ENCODE results near the gene SRC.

SRC gene

DNA sequence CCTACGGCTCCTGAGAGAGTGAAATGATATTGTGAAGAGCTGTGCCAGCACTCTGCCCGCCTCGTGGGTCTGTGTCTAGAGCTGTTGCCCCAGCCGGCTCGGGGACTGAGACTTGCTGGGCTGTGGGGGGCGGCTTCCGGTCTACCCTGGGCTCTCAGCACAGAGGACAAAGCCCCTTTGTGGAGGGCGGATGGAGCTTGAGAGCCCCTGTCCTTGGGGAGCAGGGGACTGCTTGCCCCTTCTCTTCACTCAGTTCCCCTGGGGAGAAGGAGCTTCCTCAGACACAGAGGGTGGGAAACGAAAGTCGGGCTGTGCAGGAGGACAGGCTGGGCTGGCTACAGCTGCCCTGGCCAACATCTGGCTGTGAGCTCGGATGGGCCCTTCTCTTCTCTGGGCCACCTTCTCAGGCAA is 11.0 kb downstream of the SRC start:
- DNase-seq, result no peak
- Histone ChIP-seq H3K4me1 (ENCODE audit: control insufficient read depth, insufficient read depth, low read length, poor library complexity, severe bottlenecking) (no peaks in the 10 kb centered on the region), H3K9me3 (ENCODE audit: control insufficient read depth, low read length) (no peaks in the 10 kb centered on the region), H3K4me3 (ENCODE audit: insufficient read depth, low read depth, low read length, poor library complexity, severe bottlenecking) (no peak overlapping the region), H3K27me3 (replicated peaks; ENCODE audit: control insufficient read depth, insufficient read depth, low read length, poor library complexity, severe bottlenecking) (no peaks in the 10 kb centered on the region), H3K36me3 (ENCODE audit: control insufficient read depth, insufficient read depth, low read length) (no peaks in the 10 kb centered on the region), H3K27ac (ENCODE audit: insufficient read depth, low read length, poor library complexity, severe bottlenecking) (no peak overlapping the region)

DNA sequence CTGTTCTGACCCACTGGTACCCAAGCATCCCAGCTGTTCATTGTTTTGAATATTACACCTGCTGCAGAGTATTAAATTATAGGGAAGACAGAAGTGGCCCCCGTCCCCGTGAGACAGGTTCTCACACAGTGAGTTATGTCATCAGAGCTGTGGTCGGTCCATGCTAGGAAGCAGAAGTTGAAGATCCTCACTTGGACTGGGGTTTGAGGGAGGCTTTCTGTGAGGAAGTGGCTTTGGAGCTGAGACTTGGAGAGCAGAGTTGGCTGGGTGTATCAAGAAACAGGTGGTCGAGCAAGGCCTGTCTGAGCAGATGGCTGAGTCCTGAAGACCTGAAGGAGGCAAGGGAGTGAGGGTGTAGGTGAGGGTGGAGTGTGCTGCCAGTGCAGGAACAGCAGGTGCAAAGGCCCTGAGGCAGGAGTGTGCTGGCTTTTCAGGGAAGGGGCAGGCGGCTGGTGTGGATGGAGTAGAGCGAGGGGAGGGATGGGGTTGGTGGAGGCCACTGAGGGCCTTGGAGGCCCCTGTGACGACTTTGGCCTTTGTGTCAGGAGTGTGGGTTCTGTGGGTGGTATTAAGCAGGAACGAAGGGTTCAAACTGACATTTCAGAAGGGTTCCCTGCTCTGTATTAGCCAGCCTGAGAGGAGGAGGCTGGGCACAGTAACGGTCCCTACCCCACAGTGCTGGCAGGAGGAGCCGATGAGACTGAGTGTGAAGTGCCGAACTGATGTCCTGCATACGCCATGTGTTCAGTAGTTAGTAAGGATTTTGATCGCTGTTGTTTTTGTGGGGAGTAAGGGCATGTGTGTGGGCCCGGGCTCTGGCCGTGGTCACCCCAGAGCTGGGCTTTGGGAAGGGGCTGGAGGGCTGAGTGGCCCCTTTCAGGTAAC is 11.8 kb downstream of the SRC start:
- Histone ChIP-seq H3K36me3 (ENCODE audit: control insufficient read depth, insufficient read depth, low read length) (no peaks in the 10 kb centered on the region), H3K4me3 (ENCODE audit: insufficient read depth, low read depth, low read length, poor library complexity, severe bottlenecking) (no peak overlapping the region), H3K4me1 (ENCODE audit: control insufficient read depth, insufficient read depth, low read length, poor library complexity, severe bottlenecking) (no peaks in the 10 kb centered on the region), H3K27ac (ENCODE audit: insufficient read depth, low read length, poor library complexity, severe bottlenecking) (no peak overlapping the region), H3K9me3 (ENCODE audit: control insufficient read depth, low read length) (no peaks in the 10 kb centered on the region), H3K27me3 (replicated peaks; ENCODE audit: control insufficient read depth, insufficient read depth, low read length, poor library complexity, severe bottlenecking) (no peaks in the 10 kb centered on the region)
- no peak for DNase-seq

DNA sequence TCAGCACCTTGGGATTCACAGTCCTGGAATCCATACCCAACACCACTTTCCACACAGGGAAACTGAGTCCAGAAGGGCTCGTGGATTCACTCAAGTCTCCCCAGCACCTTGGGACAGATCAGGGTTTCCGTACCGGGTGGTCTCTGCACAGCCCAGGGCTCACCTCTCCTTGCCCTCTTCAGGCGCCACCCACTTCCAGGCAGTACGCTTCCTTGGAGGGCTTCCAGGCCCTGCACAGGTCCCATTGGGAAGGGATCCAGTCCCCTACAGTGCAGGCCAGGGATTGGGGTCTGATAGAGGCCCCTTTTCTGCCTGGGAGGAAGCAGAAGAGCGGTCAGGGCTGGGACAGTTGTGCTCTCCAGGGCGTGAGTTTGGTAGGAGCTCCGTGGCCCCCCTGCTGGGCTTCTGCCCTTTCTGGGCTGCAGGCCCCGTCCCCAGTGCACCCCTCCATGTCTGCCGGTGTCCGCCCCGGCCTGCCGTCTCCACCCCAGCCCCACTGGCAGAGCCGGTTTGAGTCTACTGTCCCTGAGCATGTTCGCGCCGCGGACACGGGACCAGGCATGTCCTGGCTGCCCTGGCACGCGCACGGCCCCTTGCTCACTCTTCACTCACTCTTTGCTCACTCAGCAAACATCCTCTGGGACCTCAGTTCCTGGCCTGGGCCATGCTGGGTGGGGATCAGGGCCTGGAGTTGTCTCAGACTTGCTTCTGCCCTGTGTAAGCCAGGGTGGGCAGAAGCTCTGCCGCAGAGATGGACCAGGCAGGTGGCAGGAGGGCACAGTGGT is 12.6 kb downstream of the SRC start:
- no peak overlapping the region for H3K4me3 ChIP-seq (ENCODE audit: insufficient read depth, low read depth, low read length, poor library complexity, severe bottlenecking)
- no peaks in the 10 kb centered on the region for H3K9me3 ChIP-seq (ENCODE audit: control insufficient read depth, low read length)
- no peaks in the 10 kb centered on the region for H3K36me3 ChIP-seq (ENCODE audit: control insufficient read depth, insufficient read depth, low read length)
- H3K27ac ChIP-seq (ENCODE audit: insufficient read depth, low read length, poor library complexity, severe bottlenecking), result no peak overlapping the region
- H3K4me1 ChIP-seq (ENCODE audit: control insufficient read depth, insufficient read depth, low read length, poor library complexity, severe bottlenecking), result no peaks in the 10 kb centered on the region
- H3K27me3 ChIP-seq (replicated peaks; ENCODE audit: control insufficient read depth, insufficient read depth, low read length, poor library complexity, severe bottlenecking), result no peaks in the 10 kb centered on the region
- no peak for DNase-seq

DNA sequence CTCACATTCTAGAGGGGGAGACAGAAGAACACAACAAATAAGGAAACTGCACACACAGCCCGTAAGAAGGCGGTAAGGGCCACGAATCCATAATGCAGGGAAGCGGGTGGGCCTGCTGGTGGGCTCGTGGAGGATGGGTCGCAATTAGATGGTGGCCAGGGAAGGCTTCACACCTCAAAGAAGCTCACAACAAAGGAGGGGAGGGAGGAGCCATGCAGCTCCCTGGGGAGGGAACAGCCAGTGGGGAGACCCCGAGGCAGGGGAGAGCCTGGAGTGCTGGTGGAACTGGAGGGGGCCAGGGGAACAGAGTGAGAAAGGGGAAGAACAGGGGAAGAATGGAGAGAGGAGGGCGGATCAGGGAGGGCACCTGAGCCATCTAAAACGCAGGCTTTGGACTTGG is 13.4 kb downstream of the SRC start:
- H3K27me3 ChIP-seq (replicated peaks; ENCODE audit: control insufficient read depth, insufficient read depth, low read length, poor library complexity, severe bottlenecking), result no peaks in the 10 kb centered on the region
- no peaks in the 10 kb centered on the region for H3K4me1 ChIP-seq (ENCODE audit: control insufficient read depth, insufficient read depth, low read length, poor library complexity, severe bottlenecking)
- no peak overlapping the region for H3K27ac ChIP-seq (ENCODE audit: insufficient read depth, low read length, poor library complexity, severe bottlenecking)
- H3K9me3 ChIP-seq (ENCODE audit: control insufficient read depth, low read length), result no peaks in the 10 kb centered on the region
- H3K36me3 ChIP-seq (ENCODE audit: control insufficient read depth, insufficient read depth, low read length), result no peaks in the 10 kb centered on the region
- DNase-seq, result no peak
- no peak overlapping the region for H3K4me3 ChIP-seq (ENCODE audit: insufficient read depth, low read depth, low read length, poor library complexity, severe bottlenecking)

DNA sequence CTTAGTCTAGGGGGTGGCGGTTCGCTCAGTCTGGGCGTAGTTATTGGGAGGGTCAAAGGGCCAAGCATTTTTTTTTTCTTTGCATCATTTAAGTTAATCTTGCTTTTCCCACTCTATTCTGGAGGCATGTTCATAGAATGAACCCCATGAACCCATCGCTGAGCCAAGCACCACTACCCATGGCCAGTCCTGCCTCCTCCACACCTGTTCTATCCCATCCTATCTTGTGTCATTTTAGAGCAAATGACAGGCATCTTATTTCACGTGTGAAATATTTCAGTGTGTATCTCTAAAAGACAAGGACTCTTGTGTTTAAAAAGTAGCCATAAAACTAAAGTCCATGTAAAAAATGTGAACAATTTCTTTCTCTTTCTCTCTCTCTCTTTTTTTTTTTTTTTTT is 13.9 kb downstream of the SRC start:
- Histone ChIP-seq H3K36me3 (ENCODE audit: control insufficient read depth, insufficient read depth, low read length) (no peaks in the 10 kb centered on the region), H3K9me3 (ENCODE audit: control insufficient read depth, low read length) (no peaks in the 10 kb centered on the region), H3K27ac (ENCODE audit: insufficient read depth, low read length, poor library complexity, severe bottlenecking) (no peak overlapping the region), H3K4me3 (ENCODE audit: insufficient read depth, low read depth, low read length, poor library complexity, severe bottlenecking) (no peak overlapping the region), H3K27me3 (replicated peaks; ENCODE audit: control insufficient read depth, insufficient read depth, low read length, poor library complexity, severe bottlenecking) (no peaks in the 10 kb centered on the region), H3K4me1 (ENCODE audit: control insufficient read depth, insufficient read depth, low read length, poor library complexity, severe bottlenecking) (no peaks in the 10 kb centered on the region)
- no peak for DNase-seq

DNA sequence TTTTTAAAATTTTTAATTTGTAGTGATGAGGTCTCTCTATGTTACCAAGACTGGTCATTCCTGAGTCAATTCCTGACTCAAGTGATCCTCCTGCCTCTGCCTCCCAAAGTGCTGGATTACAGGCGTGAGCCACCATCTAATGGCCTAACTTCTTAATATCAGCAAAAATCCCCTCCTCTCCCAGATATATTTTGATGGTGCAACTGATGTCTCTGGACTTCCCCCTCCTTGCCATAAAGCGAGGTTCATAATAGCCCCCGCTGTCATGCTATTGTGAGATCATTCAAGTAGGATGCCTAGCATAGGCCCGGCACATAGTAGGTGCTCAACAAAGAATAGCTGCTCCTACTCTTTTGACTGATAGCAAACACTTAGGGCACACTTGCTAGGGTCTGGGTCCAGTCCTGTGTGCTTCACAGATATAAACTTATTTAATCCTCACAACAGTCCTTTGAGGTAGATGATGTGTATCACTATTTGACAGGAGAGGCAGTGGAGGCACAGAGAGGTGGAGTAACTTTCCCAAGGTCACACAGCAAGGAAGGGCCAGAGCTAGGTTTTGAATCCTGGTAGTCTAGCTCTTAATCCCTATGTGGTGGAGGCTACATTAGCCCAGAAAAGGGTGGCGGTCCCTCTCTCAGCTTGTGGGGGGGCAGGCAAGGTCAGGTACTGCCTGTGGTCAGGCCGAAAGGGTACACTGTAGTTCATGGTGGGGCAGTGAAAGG is 14.6 kb downstream of the SRC start:
- H3K4me3 ChIP-seq (ENCODE audit: insufficient read depth, low read depth, low read length, poor library complexity, severe bottlenecking), result no peak overlapping the region
- H3K4me1 ChIP-seq (ENCODE audit: control insufficient read depth, insufficient read depth, low read length, poor library complexity, severe bottlenecking), result no peaks in the 10 kb centered on the region
- no peaks in the 10 kb centered on the region for H3K36me3 ChIP-seq (ENCODE audit: control insufficient read depth, insufficient read depth, low read length)
- H3K27me3 ChIP-seq (replicated peaks; ENCODE audit: control insufficient read depth, insufficient read depth, low read length, poor library complexity, severe bottlenecking), result no peaks in the 10 kb centered on the region
- DNase-seq, result no peak
- H3K27ac ChIP-seq (ENCODE audit: insufficient read depth, low read length, poor library complexity, severe bottlenecking), result no peak overlapping the region
- no peaks in the 10 kb centered on the region for H3K9me3 ChIP-seq (ENCODE audit: control insufficient read depth, low read length)

DNA sequence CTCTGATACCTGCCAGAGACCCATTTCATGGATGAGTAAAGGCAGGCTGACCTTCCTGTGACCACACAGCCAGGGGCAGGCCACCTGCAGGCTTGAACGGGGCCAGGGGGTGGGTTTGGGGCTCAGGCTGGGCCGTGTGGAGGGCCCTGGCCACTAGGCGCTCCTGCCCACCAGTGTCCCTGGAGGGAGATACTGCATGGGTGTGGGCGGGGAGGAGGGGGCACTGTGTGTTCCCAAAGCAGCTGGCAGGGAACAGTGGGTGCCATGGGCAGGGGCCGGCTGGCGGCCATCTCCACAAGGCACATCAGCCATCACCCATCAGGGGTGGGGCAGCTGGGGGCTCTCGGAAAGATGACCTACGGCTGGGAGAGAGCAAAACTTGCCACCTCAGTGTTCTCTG is 15.4 kb downstream of the SRC start:
- no peak overlapping the region for H3K4me3 ChIP-seq (ENCODE audit: insufficient read depth, low read depth, low read length, poor library complexity, severe bottlenecking)
- no peaks in the 10 kb centered on the region for H3K4me1 ChIP-seq (ENCODE audit: control insufficient read depth, insufficient read depth, low read length, poor library complexity, severe bottlenecking)
- DNase-seq, result no peak
- H3K27me3 ChIP-seq (replicated peaks; ENCODE audit: control insufficient read depth, insufficient read depth, low read length, poor library complexity, severe bottlenecking), result no peaks in the 10 kb centered on the region
- no peak overlapping the region for H3K27ac ChIP-seq (ENCODE audit: insufficient read depth, low read length, poor library complexity, severe bottlenecking)
- no peaks in the 10 kb centered on the region for H3K9me3 ChIP-seq (ENCODE audit: control insufficient read depth, low read length)
- H3K36me3 ChIP-seq (ENCODE audit: control insufficient read depth, insufficient read depth, low read length), result no peaks in the 10 kb centered on the region

DNA sequence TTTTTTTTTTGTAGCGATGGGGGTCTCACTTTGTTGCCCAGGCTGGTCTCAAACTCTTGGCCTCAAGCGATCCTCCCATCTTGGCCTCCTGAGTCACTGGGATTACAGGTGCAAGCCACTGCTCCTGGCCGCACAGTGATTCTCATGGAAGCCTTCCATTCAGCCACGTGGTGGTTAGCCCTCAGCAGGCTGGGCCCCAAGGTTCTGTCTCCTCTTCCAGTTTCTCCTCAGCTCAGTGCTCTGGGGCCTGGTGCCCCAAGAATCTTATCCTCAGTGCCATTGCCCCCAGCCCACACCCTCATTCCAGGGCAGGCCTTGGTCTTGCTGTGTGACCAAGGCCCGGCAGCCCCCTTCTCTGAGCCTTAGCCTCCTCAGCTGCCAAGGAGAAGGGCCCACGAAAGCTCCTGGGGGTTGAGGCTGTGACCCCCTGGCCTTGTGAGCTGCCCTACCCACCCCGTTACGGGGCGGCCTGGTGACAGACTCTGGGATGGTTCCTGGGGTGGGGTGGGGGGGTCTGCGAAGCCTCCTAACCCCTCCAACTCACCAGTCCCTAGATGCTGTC is 16.4 kb downstream of the SRC start:
- no peaks in the 10 kb centered on the region for H3K36me3 ChIP-seq (ENCODE audit: control insufficient read depth, insufficient read depth, low read length)

DNA sequence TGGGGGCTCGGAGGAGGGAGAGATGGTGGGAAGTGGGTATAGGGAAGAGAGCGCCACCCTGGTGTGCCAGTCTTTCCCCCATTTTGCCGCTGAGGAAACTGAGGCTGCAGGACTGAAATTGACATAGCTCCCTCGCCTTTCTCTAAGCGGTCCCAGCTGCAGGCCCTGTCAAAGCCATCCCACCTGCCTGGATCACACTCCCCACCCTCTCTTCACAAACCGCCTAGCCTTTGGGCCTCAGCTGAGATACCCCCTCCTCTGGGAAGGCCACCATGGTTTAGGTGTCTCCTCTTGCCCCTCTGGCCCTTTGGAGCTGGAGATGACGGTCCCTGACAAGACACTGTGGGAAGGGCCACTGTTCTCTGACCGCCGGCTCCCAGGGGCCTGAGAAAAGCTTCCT is 16.9 kb downstream of the SRC start:
- Histone ChIP-seq H3K27me3 (replicated peaks; ENCODE audit: control insufficient read depth, insufficient read depth, low read length, poor library complexity, severe bottlenecking) (no peaks in the 10 kb centered on the region), H3K36me3 (ENCODE audit: control insufficient read depth, insufficient read depth, low read length) (no peaks in the 10 kb centered on the region), H3K4me3 (ENCODE audit: insufficient read depth, low read depth, low read length, poor library complexity, severe bottlenecking) (no peak overlapping the region), H3K9me3 (ENCODE audit: control insufficient read depth, low read length) (no peaks in the 10 kb centered on the region), H3K4me1 (ENCODE audit: control insufficient read depth, insufficient read depth, low read length, poor library complexity, severe bottlenecking) (no peaks in the 10 kb centered on the region), H3K27ac (ENCODE audit: insufficient read depth, low read length, poor library complexity, severe bottlenecking) (no peak overlapping the region)
- DNase-seq, result no peak

More for the DNA sequence above, 16.4 kb downstream of the SRC start:
- no peak overlapping the region for H3K4me3 ChIP-seq (ENCODE audit: insufficient read depth, low read depth, low read length, poor library complexity, severe bottlenecking)
- no peak overlapping the region for H3K27ac ChIP-seq (ENCODE audit: insufficient read depth, low read length, poor library complexity, severe bottlenecking)
- no peak for DNase-seq
- H3K27me3 ChIP-seq (replicated peaks; ENCODE audit: control insufficient read depth, insufficient read depth, low read length, poor library complexity, severe bottlenecking), result no peaks in the 10 kb centered on the region
- no peaks in the 10 kb centered on the region for H3K4me1 ChIP-seq (ENCODE audit: control insufficient read depth, insufficient read depth, low read length, poor library complexity, severe bottlenecking)
- H3K9me3 ChIP-seq (ENCODE audit: control insufficient read depth, low read length), result no peaks in the 10 kb centered on the region
